ENCODE results near the gene CDH20.

DNA sequence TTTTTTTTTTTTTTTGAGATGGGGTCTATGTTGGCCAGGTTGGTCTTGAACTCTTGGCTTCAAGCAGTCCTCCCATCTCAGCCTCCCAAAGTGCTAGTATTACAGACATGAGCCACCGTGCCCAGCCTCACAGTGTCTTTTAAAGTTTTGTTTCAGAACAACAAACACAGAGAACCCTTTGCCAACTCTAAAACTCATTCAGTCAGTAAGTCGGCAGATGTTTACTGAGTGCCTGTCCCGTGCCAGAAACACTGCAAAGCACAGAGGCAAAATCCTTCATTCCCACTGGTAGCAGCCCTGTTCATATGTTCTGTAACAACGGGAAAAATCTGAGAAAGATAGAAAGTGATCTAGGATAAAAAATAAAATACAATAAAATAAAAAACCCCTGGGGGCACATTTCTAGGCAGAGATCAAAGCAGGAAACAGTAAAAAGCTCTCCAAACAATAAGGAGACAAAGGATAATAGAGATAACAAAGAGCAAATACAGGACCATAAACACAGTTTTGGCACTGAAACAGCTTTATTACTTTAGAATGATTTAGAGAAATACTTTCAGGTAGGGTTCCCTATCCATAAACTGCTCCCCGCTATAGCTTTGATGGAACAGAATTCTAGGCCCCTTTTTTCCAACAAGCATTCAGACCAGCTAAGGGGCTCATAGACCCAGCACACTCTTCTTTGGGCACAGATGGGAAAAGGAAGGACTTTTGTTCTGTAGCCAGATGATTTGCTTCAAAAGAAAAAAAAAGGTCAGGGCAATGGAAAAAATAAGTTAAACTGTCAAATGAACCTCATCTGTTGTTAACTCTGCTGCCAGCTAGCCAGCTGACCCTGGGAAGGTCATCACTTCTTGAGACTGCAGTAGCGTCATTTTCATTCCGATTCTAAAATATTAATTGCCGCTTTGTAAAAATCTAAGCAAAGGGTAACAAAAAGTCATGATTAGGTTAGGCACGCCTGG lies 212.3 kb downstream of the CDH20 start:
- TF ChIP-seq, protein P1, sequence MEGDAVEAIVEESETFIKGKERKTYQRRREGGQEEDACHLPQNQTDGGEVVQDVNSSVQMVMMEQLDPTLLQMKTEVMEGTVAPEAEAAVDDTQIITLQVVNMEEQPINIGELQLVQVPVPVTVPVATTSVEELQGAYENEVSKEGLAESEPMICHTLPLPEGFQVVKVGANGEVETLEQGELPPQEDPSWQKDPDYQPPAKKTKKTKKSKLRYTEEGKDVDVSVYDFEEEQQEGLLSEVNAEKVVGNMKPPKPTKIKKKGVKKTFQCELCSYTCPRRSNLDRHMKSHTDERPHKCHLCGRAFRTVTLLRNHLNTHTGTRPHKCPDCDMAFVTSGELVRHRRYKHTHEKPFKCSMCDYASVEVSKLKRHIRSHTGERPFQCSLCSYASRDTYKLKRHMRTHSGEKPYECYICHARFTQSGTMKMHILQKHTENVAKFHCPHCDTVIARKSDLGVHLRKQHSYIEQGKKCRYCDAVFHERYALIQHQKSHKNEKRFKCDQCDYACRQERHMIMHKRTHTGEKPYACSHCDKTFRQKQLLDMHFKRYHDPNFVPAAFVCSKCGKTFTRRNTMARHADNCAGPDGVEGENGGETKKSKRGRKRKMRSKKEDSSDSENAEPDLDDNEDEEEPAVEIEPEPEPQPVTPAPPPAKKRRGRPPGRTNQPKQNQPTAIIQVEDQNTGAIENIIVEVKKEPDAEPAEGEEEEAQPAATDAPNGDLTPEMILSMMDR (IDR thresholded peaks at IDR 0.05), result no peak
- TF ChIP-seq ZFX (IDR thresholded peaks at IDR 0.05; ENCODE audit: borderline replicate concordance), result no peak
